GM19099 (cell line): Measurements from ENCODE around the gene RSPH6A.

Experiments used
- POLR2A ChIP-seq: IDR thresholded peaks from 3 replicates; pipeline ENCODE4 v1.6.1; 2011; ENCODE audit warnings: low read depth; ENCODE audit not compliant: insufficient read length; ENCODE audit errors: extremely low read depth

RSPH6A gene

DNA sequence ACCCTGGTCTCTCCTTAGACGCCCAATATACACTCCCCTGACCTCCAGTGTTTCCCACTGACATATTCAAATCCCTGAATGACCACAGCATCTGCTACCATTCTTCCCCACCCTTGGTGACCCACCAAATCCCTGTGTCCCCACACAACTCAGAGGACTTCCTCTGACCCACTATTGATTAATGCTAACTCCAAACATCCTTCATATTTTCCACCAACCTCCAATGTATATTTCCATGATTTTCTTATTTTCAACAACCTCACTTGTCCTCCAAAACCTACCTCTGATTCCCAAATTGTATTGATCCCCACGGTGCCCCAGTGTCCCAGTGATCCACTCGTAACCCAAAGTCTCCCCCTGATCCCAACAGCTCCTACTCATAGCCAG is 21.9 kb downstream of the RSPH6A start:
- TF ChIP-seq POLR2A = no peak

DNA sequence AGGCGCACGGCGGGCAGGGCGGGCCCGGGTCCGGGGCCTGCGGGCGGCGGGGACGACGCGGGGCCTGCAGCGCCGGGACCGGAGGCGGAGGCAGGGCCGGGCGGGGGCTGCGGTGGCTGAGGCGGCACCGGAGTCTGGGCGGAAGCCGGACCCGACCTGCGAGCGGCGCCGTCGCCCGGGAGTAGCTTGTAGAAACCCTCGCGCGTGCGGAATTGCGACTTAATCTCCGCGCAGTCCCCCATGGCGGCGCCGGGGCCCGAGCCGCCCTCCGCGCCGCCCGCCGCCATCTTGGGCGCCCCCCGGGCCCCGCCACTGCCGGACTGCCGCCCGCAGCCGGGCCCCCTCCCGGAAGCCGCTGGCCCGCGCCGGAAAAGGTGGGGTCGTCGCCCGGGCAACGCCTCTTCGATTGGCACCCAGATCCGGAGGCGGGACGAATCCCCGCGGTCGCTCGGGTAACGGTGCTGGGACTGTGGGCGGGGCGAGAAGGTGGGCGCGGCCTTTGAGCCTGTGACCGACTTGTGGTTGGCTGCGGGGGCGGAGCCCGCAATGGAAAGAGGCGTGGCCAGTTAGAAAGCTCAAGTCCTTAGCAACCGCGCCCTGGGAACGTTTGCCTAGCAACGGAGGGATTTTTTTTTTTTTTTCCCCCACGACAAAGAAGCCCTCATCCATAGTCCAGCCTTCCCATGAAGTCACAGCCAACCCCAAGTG is 22.5 kb downstream of the RSPH6A start, which contains the start of gene DMWD:
TSS of gene DMWD (minus strand) at position 376 of the 708 bp plus-strand sequence. CDS start at position 287, 89 bp downstream.
- TF ChIP-seq POLR2A = peak; percentile 89

DNA sequence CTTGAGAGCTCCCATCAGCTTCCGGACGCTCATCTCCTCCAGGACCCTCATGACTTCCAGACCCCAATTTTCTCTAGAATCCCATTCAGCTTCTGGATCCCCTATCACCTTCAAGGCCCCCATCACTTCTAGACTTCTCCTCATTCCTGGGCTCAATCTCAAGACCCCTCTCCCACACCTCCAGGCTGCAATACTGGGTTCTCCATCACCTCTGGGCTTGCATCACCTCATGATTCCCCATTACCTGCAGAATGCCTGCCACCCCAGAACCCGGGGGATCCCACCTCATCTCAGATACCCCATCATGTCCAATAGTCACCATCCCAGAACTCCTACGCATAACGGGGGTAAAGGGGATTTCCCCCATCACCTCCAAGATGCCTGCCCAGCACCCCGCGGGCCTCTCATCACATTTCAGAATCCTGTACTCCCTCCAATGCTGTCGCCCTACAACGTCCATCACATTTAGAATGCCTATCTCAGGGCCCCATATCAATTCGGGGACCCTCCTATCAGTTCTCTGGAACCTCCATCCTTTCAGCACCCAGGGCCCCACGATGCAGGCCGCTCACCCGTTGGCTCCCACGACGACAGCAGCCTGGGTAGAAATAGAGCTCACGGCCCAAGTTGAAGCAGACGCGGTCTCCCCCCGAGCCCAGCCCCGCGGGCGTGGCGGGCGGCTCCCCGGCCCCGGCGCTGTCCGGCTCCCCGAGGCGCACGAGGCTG is 23.2 kb downstream of the RSPH6A start:
- no peak for TF ChIP-seq POLR2A

DNA sequence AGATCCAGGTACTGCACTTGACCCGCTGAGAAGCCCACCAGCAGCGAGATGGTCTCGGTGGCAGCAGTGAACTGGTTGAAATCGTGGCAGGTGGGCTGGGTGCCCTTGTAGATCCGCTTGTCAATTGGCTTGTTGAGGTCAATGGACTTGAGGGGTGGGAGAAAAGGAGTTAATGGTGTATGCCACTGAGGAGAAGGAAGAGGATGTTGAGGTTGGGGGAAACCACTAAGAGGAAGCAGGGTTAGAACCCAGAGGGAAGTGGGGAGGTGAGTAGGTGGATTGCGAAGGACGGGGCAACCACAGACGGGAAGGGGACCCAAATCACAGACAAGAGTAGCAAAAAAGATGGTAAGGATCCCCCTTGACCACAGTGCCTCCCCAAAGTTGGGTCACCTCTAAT is 24.2 kb downstream of the RSPH6A start:
- no peak for TF ChIP-seq POLR2A

DNA sequence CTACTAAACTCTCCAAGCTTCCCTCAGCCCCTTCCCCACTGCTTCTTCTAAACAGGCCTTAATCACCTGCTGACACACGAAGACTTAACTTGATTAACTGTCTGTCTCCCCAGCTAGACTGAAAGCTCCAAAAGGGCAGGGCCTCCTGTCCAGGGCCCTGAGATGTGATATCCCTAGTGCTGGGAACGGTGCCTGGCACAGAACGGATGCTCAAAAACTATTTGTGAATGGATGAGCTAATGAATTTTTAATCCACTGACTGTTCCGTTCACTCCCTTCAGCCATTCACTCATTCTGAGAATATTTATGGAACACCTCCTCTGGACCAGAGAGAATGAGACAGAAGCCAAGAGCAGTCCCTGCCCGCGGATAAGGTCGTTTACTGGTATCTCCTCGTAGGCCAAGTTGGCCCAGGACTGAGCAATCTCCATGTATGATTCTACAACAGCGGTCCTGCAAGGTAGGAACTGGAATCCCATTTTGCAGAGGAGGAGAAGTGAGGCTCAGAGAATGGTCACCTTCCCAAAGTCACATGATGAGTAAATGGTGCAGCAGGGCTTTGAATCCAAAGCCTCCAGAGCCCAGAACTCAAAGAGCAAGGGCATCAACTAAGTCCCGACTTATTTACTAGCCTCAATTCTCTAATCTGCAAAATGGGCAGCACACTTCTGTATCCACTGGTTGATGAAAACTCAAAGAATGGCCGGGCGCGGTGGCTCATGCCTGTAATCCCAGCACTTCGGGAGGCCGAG is 25.9 kb downstream of the RSPH6A start:
- TF ChIP-seq POLR2A = no peak

DNA sequence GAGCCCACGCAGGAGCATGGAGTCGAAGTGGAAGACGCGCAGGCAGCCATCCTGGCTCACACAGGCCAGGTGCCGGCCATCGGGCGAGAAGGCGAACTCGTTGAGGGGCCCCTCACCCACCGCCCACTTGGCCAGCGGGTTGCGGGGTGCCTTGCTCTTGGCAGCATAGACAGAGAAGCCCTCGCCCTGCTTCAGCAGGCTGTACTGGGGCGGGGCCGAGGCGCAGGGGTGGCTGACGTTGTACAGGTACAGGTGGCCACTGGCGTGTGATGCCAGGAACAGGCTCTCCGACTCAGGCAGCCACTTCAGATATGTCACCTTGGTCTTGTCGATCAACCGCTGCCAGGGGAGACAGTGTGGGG is 28.6 kb downstream of the RSPH6A start:
- no peak for TF ChIP-seq POLR2A

DNA sequence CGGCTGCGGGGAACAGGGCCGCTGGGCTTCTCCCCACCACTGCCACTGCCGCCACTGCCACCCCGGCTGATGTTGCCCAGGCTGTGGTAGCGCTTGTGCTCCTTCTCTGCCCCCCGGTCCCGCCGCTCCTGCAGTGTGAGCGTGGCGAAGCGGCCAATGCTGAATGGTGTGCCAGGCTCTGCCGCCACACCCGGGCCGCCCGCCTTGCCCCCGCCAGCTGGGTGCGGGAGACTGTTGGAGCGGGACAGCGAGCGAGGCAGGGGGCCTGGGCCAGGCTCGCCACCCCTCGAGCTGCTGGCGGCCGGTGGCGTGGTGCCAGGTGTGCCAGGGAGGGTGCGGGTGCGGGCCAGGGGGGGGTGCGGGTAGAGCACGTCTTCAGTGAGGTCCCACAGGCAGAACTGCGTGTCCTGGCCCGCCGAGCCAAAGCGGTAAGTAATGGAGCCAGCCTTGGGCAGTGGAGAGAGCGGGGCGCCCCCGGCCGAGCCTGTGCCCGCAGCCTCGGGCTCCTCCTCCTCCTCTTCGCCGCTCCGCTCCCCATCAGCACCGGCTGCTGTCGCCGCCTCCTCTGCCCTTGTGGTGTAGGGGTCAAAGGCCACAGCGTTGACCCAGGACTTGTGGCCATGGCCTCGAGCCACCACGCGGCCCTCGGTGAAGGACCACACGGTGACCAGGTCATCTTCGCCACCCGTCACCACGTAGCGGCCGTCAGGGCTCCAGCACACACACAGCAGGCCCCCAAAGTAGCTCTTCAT is 29.2 kb downstream of the RSPH6A start:
- no peak for TF ChIP-seq POLR2A

DNA sequence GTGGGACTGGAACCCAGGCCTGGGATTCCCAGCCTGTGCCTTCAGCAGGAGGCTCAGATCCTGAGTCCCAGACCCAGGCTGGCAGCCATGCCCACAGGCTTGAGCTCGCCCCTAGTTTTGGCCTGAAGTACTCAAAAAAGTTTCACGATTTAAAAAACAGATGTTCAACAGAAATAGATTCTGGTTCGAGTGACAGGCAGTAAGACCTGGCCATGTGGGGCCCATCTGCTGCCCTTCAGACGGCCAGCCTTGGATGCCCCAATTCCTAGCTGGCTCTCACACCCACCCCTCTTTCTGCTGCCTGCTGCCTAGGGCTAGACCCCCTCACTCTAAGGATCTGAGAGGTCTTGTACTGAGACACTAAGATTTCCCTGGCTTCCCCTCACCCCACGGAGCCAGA is 30.0 kb downstream of the RSPH6A start:
- TF ChIP-seq POLR2A = no peak

DNA sequence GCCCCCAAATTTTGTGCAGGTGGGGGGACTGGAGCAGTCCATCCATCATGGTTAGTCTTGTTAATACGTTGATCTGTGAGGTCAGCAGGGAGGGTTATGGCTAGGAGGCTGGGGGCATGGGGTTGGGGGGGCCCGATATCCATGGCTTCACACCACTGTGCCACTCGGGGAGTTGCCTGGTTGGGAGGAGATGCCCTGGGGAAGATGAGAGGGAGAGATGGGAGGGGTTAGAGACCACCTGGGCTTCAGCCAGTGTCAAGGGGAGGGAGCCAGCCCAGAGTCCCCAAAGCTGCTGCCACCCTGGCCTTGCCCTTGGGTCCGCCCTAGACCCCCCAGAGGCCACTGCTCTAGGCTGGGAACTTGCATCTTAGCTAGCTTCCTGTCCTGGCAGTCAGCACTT is 31.0 kb downstream of the RSPH6A start:
- TF ChIP-seq POLR2A = no peak

DNA sequence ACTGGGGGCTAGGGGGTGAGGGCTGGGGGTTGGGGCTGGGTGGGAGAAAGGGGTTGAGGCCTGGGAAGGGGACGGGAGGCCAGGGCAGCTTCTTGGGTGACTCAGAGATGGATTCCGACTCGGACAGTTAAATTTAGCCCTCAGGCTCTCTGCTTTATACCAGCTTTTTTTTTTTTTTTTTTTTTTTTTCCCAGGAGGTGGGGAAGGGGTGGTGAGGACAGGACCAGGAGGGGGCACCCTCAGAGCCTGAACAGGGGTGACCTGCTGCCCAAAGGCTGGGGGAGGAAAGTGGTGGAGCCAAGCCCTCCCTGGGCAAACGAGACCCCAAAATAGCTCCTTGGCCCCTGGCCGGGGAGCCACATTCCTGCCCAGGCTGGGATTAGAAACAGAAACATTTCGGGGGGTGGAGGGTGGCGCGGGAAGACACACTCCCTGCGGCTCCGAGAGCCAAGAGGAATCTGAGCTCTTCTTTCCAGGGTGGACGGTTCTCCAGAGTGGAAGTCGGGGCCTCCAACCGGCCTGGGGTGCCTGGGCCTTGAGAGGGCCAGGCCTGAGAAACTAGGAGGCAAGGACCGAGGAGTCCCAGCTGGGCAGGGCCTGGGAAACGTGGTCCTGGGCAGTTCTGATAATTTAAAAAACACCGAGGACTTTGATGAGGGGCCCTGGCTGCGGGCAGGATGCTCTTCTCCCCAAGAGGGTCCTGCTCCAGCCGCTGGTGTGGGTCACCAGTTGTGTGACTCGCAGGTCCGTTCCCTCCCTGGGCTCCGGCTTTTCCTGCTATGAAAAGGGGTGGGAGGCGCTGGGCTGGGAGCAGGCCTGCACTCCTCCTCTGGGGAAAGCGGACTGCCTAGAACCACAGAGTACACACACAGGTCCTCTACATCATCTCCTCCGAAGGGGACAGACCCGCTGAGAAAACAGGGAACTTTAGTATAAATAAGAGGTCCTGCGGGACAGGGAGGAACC is 32.0 kb downstream of the RSPH6A start:
- no peak for TF ChIP-seq POLR2A

DNA sequence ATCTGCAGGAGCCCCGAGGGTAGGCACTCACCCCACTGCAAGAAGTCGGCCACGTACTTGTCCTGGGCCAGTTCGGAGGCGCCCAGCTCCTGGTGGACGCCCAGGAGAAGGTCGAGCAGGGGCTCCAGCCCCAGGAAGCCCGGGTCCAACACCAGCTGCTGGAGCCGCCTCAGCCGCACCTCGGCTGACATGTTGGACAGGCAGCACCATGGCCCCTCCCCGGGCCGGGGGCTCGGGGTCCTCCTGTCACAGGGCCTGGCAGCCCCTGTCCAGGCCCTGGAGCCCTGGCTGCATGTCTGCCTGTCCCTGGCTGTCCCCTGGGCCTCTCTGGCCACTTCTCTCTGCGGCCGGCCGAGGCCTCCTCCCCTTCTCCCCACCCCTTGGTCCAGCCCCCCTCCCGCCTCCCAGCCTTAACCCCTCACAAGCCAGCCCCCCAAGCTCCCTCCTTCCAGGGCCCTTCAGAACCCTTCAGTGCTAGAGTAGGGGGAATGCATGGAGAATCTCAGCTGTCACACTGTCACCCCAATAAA is 32.9 kb downstream of the RSPH6A start, which contains the start of gene DMPK:
TSS of gene DMPK (minus strand) at position 329 of the 530 bp plus-strand sequence. CDS start at position 191, 138 bp downstream.
- no peak for TF ChIP-seq POLR2A

DNA sequence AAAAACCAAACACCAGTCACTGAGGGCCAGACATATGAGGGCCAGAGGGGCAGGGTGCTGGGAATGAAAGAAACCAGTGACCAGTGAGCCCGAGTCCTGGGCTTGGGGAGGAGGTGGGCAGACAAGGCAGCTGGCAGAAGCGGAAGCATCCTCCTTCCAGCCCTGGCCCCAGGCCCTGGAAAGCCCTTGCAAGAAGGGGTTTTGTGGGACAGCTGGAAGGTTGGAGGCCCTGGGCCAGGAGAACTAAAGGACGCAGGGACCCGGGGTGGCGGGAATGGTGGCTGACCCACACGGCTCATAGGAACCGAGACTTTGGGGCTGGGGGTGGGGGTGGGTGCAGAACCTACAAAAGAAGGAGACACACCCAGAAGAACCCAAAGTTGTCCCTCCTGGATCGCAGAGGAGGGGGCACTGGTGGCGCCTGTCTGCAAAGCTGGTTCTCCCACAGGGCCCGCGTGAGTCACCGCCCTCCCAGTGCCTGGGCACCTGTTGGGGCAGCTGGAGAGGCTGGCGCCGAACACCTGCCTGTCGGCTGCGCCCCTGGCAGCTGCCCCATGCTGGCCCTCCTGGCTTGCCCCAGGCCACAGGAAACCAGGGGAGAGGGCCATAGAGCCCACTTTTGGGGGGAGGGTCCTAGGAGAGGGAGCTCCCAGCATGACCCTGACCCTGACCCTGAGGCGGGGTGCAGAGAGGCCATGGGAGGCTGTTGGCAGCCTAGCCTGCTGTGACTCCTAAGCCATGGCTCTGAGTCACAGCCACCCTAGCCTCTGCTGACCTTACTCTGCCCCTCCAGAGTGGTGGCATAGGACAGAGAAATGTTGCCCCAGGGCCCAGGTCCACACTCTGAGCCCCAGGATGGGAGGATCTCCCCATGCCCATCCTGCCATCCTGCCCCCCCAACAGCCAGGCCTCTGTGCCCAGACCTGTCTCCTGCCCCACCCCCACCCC is 33.6 kb downstream of the RSPH6A start:
- no peak for TF ChIP-seq POLR2A
